OCI-LY3 (cell line): Measurements from ENCODE around the gene UGT1A3.

Experiments
- H2AFZ ChIP-seq: fragments of 200-600, 300-600 bp; shearing (Covaris generic); 2 replicates; pipeline ENCODE4 v1.6.0; 2014; ENCODE audit warnings: antibody characterized with exemption, low read depth, low read length
- H3K27ac ChIP-seq: fragments of 200-600, 300-600 bp; sonication (generic); 2 replicates; pipeline ENCODE4 v1.5.1; 2014; ENCODE audit warnings: mild to moderate bottlenecking, low read length, moderate library complexity, mixed read lengths
- H3K27me3 ChIP-seq: fragments of 200-600, 300-600 bp; sonication (generic); 2 replicates; pipeline ENCODE4 v1.6.1; 2014; ENCODE audit warnings: low read depth, low read length, mixed read lengths
- H3K36me3 ChIP-seq: fragments of 200-600, 300-600 bp; sonication (generic); replicated peaks from 2 replicates; pipeline ENCODE3; 2014; ENCODE audit warnings: low read depth, low read length, mixed read lengths
- H3K4me1 ChIP-seq: fragments of 300-600, 200-600 bp; sonication (generic); 2 replicates; pipeline ENCODE4 v1.6.1; 2014; ENCODE audit warnings: low read length, mixed read lengths
- H3K4me2 ChIP-seq: fragments of 200-600, 300-600 bp; sonication (generic); 2 replicates; pipeline ENCODE4 v1.6.1; 2014; ENCODE audit warnings: low read length, mixed read lengths
- H3K4me3 ChIP-seq: fragments of 300-600, 200-600 bp; sonication (generic); 2 replicates; pipeline ENCODE4 v1.5.1; 2014; ENCODE audit warnings: antibody characterized with exemption, mild to moderate bottlenecking, low read length, moderate library complexity
- H3K79me2 ChIP-seq: fragments of 300-600, 200-600 bp; shearing (Covaris generic); 2 replicates; pipeline ENCODE4 v1.6.1; 2014; ENCODE audit warnings: mild to moderate bottlenecking, low read length, mixed read lengths
- H3K9ac ChIP-seq: fragments of 300-600, 200-600 bp; shearing (Covaris generic); 2 replicates; pipeline ENCODE4 v1.6.0; 2014; ENCODE audit warnings: mild to moderate bottlenecking, low read length, moderate library complexity
- H3K9me3 ChIP-seq: fragments of 200-600, 300-600 bp; shearing (Covaris generic); 2 replicates; pipeline ENCODE4 v1.6.1; 2014; ENCODE audit warnings: low read length, mixed read lengths; ENCODE audit not compliant: insufficient read depth
- H4K20me1 ChIP-seq: fragments of 200-600, 300-600 bp; sonication (generic); 2 replicates; pipeline ENCODE4 v1.6.1; 2016; ENCODE audit warnings: low read length, mixed read lengths; ENCODE audit not compliant: insufficient read depth
- EZH2phosphoT487 ChIP-seq: fragments of 200-600 bp; shearing (Covaris generic); IDR thresholded peaks from 2 replicates; pipeline ENCODE4 v1.6.1; 2018; ENCODE audit warnings: antibody characterized with exemption, mixed run types, low read depth
- TF ChIP-seq, protein P1 (sequence below): fragments of 200-600, 300-600 bp; sonication (generic); IDR thresholded peaks from 2 replicates; pipeline ENCODE4 v1.5.1; 2014; ENCODE audit warnings: antibody characterized with exemption, low read length, low read depth

UGT1A3 gene

DNA sequence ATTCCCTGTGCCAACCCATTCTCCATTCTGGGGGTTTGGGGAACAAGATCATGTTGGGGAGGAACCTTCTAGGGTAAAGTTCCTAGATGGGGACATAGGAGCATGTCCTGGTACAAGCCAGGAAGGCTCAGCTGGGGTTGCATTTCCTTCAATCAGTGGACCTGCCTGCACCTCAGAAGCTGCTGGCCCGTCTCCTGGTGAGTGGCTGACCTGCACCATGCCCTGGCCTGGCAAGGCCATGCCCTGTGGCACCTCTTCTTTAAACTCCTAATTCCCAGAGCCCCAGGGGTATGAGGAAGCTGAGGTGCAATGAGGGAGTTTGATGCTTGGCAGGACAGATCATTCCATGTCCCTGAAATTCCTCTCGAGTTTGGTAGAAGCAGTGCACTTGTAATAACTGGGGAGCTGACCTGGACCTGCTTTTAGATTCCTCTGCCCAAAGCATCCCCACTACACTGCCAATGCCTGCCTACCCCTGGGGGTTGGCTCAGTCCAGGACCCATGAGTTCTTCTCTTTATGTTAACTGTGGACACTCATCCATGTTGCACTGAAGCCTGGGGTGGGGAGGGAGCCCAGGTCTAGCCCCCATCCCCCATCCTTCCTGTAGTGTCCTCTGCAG is 74.6 kb downstream of the UGT1A3 start:
- H3K4me3 ChIP-seq, result no peak overlapping the region
- no peak for TF ChIP-seq EZH2phosphoT487
- TF ChIP-seq, protein P1, sequence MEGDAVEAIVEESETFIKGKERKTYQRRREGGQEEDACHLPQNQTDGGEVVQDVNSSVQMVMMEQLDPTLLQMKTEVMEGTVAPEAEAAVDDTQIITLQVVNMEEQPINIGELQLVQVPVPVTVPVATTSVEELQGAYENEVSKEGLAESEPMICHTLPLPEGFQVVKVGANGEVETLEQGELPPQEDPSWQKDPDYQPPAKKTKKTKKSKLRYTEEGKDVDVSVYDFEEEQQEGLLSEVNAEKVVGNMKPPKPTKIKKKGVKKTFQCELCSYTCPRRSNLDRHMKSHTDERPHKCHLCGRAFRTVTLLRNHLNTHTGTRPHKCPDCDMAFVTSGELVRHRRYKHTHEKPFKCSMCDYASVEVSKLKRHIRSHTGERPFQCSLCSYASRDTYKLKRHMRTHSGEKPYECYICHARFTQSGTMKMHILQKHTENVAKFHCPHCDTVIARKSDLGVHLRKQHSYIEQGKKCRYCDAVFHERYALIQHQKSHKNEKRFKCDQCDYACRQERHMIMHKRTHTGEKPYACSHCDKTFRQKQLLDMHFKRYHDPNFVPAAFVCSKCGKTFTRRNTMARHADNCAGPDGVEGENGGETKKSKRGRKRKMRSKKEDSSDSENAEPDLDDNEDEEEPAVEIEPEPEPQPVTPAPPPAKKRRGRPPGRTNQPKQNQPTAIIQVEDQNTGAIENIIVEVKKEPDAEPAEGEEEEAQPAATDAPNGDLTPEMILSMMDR, result no peak
- no peaks in the 10 kb centered on the region for H3K36me3 ChIP-seq
- no peaks in the 10 kb centered on the region for H3K27me3 ChIP-seq
- no peak overlapping the region for H3K27ac ChIP-seq
- H3K9ac ChIP-seq, result no peak overlapping the region
- H3K79me2 ChIP-seq, result no peaks in the 10 kb centered on the region
- no peaks in the 10 kb centered on the region for H4K20me1 ChIP-seq
- no peaks in the 10 kb centered on the region for H3K4me1 ChIP-seq
- H3K4me2 ChIP-seq, result no peak overlapping the region
- H3K9me3 ChIP-seq, result no peaks in the 10 kb centered on the region
- no peak overlapping the region for H2AFZ ChIP-seq

DNA sequence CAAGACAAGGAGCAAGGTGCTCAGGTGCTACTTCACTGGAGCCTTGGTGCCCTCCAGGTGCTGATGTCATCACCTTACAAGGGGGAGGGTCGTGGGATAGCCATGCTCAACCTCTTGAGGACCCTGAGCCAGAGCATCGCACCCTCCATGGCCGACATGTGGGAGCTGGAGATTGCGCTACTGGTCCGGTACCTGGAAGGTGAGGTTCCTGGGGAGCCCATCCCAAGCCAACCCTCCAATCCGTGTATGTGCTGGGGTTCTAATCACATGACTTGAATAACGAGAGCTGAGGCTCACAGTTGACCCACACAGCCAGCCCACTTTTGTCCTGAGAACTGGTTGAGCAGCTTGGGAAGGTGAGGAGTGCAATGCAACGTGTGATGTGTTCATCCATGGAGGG is 75.2 kb downstream of the UGT1A3 start:
- H3K79me2 ChIP-seq, result no peaks in the 10 kb centered on the region
- TF ChIP-seq EZH2phosphoT487, result no peak
- TF ChIP-seq, protein P1, result no peak
- no peak overlapping the region for H2AFZ ChIP-seq
- no peaks in the 10 kb centered on the region for H3K9me3 ChIP-seq
- no peak overlapping the region for H3K4me3 ChIP-seq
- no peak overlapping the region for H3K9ac ChIP-seq
- no peaks in the 10 kb centered on the region for H3K27me3 ChIP-seq
- H4K20me1 ChIP-seq, result no peaks in the 10 kb centered on the region
- H3K27ac ChIP-seq, result no peak overlapping the region
- H3K4me2 ChIP-seq, result no peak overlapping the region
- H3K4me1 ChIP-seq, result no peaks in the 10 kb centered on the region
- no peaks in the 10 kb centered on the region for H3K36me3 ChIP-seq

DNA sequence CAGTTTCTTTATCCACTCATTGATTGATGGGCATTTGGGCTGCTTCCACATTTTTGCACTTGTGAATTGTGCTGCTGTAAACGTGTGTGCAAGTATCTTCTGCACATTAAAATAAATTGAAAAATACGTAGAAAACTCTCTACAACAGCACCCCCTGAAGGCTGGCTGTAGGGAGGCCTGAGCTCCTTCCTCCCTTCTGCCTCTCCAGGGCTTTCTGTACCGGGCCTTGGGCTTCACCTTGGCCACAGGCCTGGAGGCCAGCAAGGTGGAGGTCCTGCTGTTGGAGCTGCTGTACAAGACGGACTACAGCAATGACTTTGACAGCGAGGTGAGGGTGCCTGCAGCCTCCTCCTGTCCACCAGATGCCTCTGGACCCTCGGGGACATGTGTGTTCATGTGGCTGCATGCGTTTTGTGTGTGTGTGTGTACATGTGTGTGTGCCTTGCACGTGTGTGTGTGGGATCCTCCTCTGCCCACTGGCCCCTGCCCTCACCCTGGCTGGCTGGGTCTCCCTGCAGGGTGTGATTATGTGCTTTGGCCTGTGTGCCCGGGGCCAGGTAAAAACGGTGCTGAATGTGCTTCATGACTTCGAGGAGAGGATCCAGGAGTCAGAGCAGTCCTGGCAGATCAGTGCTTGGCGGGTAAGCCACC is 78.5 kb downstream of the UGT1A3 start:
- H3K9ac ChIP-seq, result no peak overlapping the region
- H3K4me3 ChIP-seq, result no peak overlapping the region
- H3K27me3 ChIP-seq, result no peaks in the 10 kb centered on the region
- H3K4me1 ChIP-seq, result no peaks in the 10 kb centered on the region
- no peaks in the 10 kb centered on the region for H3K79me2 ChIP-seq
- H3K36me3 ChIP-seq, result no peaks in the 10 kb centered on the region
- no peak for TF ChIP-seq EZH2phosphoT487
- TF ChIP-seq, protein P1, result no peak
- H3K4me2 ChIP-seq, result no peak overlapping the region
- no peak overlapping the region for H2AFZ ChIP-seq
- H4K20me1 ChIP-seq, result no peaks in the 10 kb centered on the region
- H3K27ac ChIP-seq, result no peak overlapping the region
- no peaks in the 10 kb centered on the region for H3K9me3 ChIP-seq

DNA sequence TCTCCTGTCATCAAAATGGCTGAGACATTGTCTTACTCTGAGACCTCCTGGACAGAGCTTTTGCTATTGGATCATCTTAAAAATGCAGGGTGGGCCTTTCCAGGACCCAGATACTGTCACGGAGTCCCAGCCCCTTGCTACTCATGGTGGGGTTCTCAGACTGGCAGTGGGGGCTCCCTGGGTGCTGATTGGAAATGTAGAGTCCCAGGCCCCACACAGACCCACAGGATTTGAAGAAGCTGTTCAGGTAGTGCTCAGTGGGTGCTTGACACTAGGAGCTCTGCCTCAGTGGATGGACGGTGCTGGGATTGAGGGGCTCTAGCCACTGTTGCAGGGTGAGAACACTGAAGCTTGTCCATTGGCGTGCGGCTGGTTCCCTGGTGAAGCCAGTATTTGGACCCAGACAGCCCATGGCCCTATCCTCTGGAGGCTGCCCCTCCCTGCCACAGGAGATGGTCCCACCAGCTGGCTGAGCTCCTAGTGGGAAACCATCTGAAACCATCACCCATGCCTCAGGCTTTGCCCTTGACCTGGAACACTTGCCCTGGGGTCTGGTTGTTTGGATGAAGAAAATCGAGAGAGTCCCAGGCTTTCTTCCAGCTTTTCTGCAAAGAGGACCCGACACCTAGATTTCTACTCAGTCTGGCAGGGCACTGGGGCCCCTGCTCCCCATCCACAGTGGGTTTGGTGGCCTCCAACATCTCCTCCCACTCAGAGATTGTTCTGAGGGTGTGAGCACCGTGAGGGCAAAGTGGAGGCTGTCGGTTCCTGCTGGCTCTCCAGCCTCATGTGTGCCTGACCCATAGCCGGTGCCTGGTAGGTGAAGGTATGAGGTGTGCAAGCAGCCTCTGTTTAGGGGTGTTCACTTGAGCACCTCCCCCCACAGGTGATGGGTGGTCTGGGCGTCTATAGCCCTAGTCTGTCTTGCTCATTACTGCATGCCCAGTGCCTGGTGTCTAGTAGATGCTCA is 79.4 kb downstream of the UGT1A3 start:
- no peaks in the 10 kb centered on the region for H3K9me3 ChIP-seq
- no peaks in the 10 kb centered on the region for H3K79me2 ChIP-seq
- H4K20me1 ChIP-seq, result no peaks in the 10 kb centered on the region
- H3K36me3 ChIP-seq, result no peaks in the 10 kb centered on the region
- no peak overlapping the region for H3K27ac ChIP-seq
- H3K4me3 ChIP-seq, result no peak overlapping the region
- H3K4me2 ChIP-seq, result no peak overlapping the region
- TF ChIP-seq EZH2phosphoT487, result no peak
- TF ChIP-seq, protein P1, result no peak
- H3K27me3 ChIP-seq, result no peaks in the 10 kb centered on the region
- H2AFZ ChIP-seq, result no peak overlapping the region
- H3K9ac ChIP-seq, result no peak overlapping the region
- H3K4me1 ChIP-seq, result no peaks in the 10 kb centered on the region
